Gastroesophageal sphincter (tissue), 3 donors: Measurements from ENCODE around the gene RAB27B.

Experiments
- CTCF ChIP-seq, 4 experiments: fragments of 200-600 bp in 2 of 4; fragments of 450-650 bp in 2 of 4; sonication (generic) in 1 of 4; IDR thresholded peaks; one replicate each; pipeline ENCODE4 v1.5.1; 2017 to 2019; ENCODE audit warnings: antibody characterized with exemption in 4 of 4, mild to moderate bottlenecking in 2 of 4, moderate library complexity in 2 of 4
- POLR2A ChIP-seq, 2 donors: fragments of 450-650 bp; IDR thresholded peaks; one replicate each; pipeline ENCODE4 v1.6.1; 2017; ENCODE audit warnings: antibody characterized with exemption in 2 of 2, mild to moderate bottlenecking in 2 of 2, moderate library complexity in 1 of 2

- TF ChIP-seq CTCF (IDR thresholded peaks at IDR 0.05): no peak
- no peak for TF ChIP-seq POLR2A (IDR thresholded peaks at IDR 0.05)
These were observed 76.3 kb downstream of the RAB27B start for GRCh38 chr18:54904581-54904980.
